T-helper 2 cell treated with Interferon-gamma antibody and Interleukin-4, amounts not matched to agents 5 μg/mL and 100 μg/mL, for 36 hours (primary cell): ENCODE measurements around the gene JAK1.
"Not testable (repeated sequence)": the region's sequence is repeated elsewhere in the genome, so short reads cannot be mapped to it uniquely, and the experiment has no call there.

Source experiments
- DNase-seq: peaks from one replicate; pipeline ENCODE4 v3.0.0; 2021; ENCODE audit warnings: low spot score
- H3K27ac Mint-ChIP-seq: one replicate; pipeline ENCODE4 v1.8.0; 2021; ENCODE audit warnings: mild to moderate bottlenecking, mixed read lengths
- H3K27me3 Mint-ChIP-seq: one replicate; pipeline ENCODE4 v1.8.0; 2021; ENCODE audit warnings: low read depth, mixed read lengths
- H3K36me3 Mint-ChIP-seq: one replicate; pipeline ENCODE4 v1.8.0; 2021; ENCODE audit warnings: low read depth, mixed read lengths
- H3K4me1 Mint-ChIP-seq: one replicate; pipeline ENCODE4 v1.8.0; 2021; ENCODE audit warnings: low read depth, mixed read lengths
- H3K4me3 Mint-ChIP-seq: one replicate; pipeline ENCODE4 v1.8.0; 2022; ENCODE audit warnings: mild to moderate bottlenecking, moderate library complexity, mixed read lengths
- H3K9me3 Mint-ChIP-seq: one replicate; pipeline ENCODE4 v1.8.0; 2021; ENCODE audit warnings: mixed read lengths

Gene JAK1

GRCh38 chr1:64933296-64934070, 32.9 kb downstream of the JAK1 start:
- H3K27ac Mint-ChIP-seq, result no peak overlapping the region
- H3K36me3 Mint-ChIP-seq, result peaks cover 31% of the 10 kb centered on the region
- no peaks in the 10 kb centered on the region for H3K27me3 Mint-ChIP-seq
- peaks cover 21% of the 10 kb centered on the region for H3K4me1 Mint-ChIP-seq
- H3K9me3 Mint-ChIP-seq, result peaks cover 16% of the 10 kb centered on the region
- DNase-seq, result no peak
- H3K4me3 Mint-ChIP-seq, result no peak overlapping the region

DNA sequence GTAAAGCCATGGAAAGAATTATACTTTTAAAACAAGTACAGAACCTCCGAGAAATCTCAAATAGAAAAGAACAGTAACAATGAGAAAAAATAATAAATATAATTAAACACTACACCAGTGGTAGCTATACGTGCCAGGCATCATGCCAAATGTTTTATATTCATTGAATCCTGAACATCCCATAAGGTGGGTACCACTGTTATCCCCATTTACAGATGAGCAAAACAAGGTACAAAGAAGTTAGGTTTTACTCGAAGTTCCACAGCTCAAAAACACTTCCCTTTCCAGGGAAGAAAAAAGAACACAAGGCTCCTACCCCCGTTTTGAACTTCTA, 33.4 kb downstream of the JAK1 start:
- Mint-ChIP-seq H3K27me3 (no peaks in the 10 kb centered on the region), H3K36me3 (peaks cover 27% of the 10 kb centered on the region), H3K9me3 (peaks cover 13% of the 10 kb centered on the region), H3K27ac (no peak overlapping the region), H3K4me1 (peaks cover 23% of the 10 kb centered on the region), H3K4me3 (no peak overlapping the region)
- DNase-seq, result no peak

DNA sequence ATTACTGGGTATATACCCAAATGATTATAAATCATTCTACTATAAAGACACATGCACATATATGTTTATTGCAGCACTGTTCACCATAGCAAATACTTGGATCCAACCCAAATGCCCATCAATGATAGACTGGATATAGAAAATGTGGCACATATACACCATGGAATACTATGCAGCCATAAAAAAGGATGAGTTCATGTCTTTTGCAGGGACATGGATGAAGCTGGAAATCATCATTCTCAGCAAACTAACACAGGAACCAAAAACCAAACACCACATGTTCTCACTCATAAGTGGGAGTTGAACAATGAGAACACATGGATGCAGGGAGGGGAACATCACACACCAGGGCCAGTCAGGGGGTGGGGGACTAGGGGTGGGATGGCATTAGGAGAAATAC, 35.7 kb downstream of the JAK1 start:
- Mint-ChIP-seq H3K9me3 (peaks cover 13% of the 10 kb centered on the region), H3K4me1 (peaks cover 29% of the 10 kb centered on the region), H3K36me3 (peaks cover 26% of the 10 kb centered on the region)
- H3K27ac Mint-ChIP-seq, H3K4me3 Mint-ChIP-seq, H3K27me3 Mint-ChIP-seq, DNase-seq: not testable (repeated sequence)

GRCh38 chr1:64929221-64929620, 37.1 kb downstream of the JAK1 start:
- peaks cover 24% of the 10 kb centered on the region for H3K36me3 Mint-ChIP-seq
- H3K27me3 Mint-ChIP-seq, result no peaks in the 10 kb centered on the region
- no peak overlapping the region for H3K4me3 Mint-ChIP-seq
- peaks cover 30% of the 10 kb centered on the region for H3K4me1 Mint-ChIP-seq
- no peak overlapping the region for H3K27ac Mint-ChIP-seq
- DNase-seq, result no peak
- peaks cover 13% of the 10 kb centered on the region for H3K9me3 Mint-ChIP-seq

DNA sequence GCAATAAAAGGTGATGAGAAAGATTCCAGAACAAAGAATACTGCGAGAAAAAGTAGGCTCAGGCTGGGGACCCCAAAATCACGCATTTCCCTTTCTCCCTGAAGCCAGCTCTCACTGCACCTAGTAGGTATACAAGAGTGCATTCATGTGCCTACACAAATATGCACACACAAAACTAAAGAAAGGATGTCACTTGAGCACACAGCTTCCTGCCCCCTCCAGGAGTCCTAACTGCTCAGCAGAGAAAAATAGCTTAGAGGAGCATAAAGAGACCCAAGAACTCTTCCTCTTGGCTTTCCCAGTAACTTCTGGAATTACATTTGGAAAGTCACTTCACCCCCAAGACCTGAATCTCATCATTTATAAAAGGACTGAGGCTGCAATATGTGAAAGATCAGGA, 38.0 kb downstream of the JAK1 start:
- Mint-ChIP-seq H3K4me1 (peaks cover 27% of the 10 kb centered on the region), H3K27ac (no peak overlapping the region), H3K4me3 (no peak overlapping the region), H3K9me3 (peaks cover 13% of the 10 kb centered on the region), H3K27me3 (no peaks in the 10 kb centered on the region), H3K36me3 (peaks cover 24% of the 10 kb centered on the region)
- no peak for DNase-seq

DNA sequence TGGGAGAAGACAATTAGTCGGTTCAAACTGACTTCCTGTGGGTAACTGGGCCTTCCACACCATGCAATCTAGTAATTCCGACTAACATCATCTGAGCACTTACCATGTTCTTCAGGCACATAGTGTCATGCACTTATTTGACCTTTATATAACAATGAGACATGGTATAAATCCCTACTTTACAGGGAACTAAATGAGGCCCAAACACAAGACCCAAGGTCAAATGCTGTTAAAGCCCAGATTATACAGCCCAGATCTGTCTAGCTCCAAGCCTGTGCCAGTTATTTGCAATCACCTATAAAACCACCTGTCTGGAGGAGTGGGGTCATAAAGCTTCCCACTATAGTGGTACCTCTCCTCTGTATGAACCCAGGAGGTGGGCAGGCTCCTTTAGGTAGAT, 40.8 kb downstream of the JAK1 start:
- Mint-ChIP-seq H3K27me3 (no peaks in the 10 kb centered on the region), H3K36me3 (peaks cover 20% of the 10 kb centered on the region), H3K9me3 (peaks cover 5% of the 10 kb centered on the region), H3K4me3 (no peak overlapping the region), H3K27ac (no peak overlapping the region), H3K4me1 (peaks cover 50% of the 10 kb centered on the region)
- no peak for DNase-seq

- H3K36me3 Mint-ChIP-seq, result peaks cover 12% of the 10 kb centered on the region
- peaks cover 44% of the 10 kb centered on the region for H3K4me1 Mint-ChIP-seq
- peak; percentile 49 for DNase-seq
- H3K27me3 Mint-ChIP-seq, result no peaks in the 10 kb centered on the region
- H3K4me3 Mint-ChIP-seq, result peak overlapping the region; percentile 9
- no peak overlapping the region for H3K27ac Mint-ChIP-seq
- no peaks in the 10 kb centered on the region for H3K9me3 Mint-ChIP-seq
Measured at GRCh38 chr1:64923294-64923718, 43.0 kb downstream of the JAK1 start.

DNA sequence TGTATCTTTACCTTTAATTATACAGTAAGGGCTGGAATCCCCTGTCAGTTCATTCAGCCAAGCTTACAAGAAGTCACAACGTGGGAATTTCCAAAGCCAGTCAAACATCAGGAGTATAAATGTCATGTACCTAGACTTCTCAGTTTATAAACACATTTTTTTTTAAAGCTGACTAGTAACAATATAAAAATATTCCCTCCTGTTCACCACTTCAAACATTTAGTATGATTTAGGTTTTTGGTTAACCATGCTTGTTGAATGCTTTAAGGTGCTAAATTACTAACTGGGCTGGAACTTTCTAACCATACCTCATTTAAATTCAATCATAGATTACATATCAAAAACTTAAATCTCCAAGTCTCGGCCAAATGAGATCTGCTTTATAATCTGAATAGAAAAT, 44.0 kb downstream of the JAK1 start:
- Mint-ChIP-seq H3K27ac (no peak overlapping the region), H3K9me3 (no peaks in the 10 kb centered on the region), H3K4me1 (peaks cover 50% of the 10 kb centered on the region), H3K27me3 (no peaks in the 10 kb centered on the region), H3K4me3 (peak overlapping the region; percentile 19), H3K36me3 (peaks cover 12% of the 10 kb centered on the region)
- DNase-seq, result peak; percentile 35

DNA sequence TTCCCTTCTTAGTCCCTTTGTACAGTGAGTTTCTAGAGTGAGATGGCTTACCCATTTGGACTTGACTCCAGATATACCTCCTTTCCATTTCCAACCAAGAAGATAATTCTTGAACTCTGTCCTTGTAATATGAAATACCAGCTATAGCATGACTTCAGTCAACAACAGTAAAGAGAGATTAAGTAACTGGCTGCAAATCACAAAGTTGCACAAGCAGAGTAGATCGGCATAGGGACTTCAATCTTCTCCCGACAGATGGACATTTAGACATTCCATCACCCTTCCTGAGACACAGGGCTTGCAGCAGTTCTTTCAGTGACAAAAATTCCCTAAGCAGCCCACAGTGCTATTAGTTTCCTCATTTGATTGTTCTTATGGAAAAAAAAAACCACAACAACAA, 44.6 kb downstream of the JAK1 start:
- DNase-seq, result no peak
- peaks cover 10% of the 10 kb centered on the region for H3K36me3 Mint-ChIP-seq
- no peak overlapping the region for H3K4me3 Mint-ChIP-seq
- H3K27ac Mint-ChIP-seq, result no peak overlapping the region
- H3K9me3 Mint-ChIP-seq, result no peaks in the 10 kb centered on the region
- H3K4me1 Mint-ChIP-seq, result peaks cover 54% of the 10 kb centered on the region
- no peaks in the 10 kb centered on the region for H3K27me3 Mint-ChIP-seq

DNA sequence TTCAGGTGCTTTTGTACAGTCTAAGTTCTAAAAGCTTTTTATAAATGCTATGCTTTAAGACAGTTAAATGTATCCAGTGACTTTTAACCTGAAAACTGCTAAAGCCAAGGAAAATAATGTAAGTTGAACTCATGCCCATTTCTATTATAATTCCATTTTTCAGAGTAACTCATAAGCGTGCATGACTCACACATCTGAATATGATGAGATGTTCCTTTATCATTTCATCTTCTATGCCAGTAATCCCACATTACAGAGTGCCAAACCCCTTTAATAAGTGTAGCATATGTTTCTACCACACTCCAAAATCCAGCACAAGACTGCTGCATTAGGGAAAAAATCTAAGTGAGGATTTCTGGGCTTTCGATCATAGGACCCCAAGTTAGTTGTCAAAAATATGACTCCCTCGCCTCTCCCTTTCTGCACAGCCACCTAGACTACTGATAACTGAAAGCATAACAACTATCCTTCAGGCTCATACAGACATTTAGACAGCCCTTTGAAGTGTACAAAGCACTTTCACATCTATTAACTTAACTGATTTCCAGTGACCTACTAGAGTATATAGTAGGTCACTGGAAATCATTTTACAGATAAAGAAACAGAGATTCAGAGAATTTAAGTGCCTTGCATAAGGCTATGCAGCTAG, 45.3 kb downstream of the JAK1 start:
- DNase-seq, result no peak
- no peaks in the 10 kb centered on the region for H3K9me3 Mint-ChIP-seq
- no peak overlapping the region for H3K4me3 Mint-ChIP-seq
- peaks cover 7% of the 10 kb centered on the region for H3K36me3 Mint-ChIP-seq
- no peaks in the 10 kb centered on the region for H3K27me3 Mint-ChIP-seq
- H3K27ac Mint-ChIP-seq, result no peak overlapping the region
- peaks cover 53% of the 10 kb centered on the region for H3K4me1 Mint-ChIP-seq

- not testable (repeated sequence) for H3K9me3 Mint-ChIP-seq, DNase-seq, H3K27me3 Mint-ChIP-seq, H3K4me3 Mint-ChIP-seq, H3K27ac Mint-ChIP-seq, H3K36me3 Mint-ChIP-seq
- peaks cover 49% of the 10 kb centered on the region for H3K4me1 Mint-ChIP-seq
Measured at GRCh38 chr1:64919120-64919519, 47.2 kb downstream of the JAK1 start.

DNA sequence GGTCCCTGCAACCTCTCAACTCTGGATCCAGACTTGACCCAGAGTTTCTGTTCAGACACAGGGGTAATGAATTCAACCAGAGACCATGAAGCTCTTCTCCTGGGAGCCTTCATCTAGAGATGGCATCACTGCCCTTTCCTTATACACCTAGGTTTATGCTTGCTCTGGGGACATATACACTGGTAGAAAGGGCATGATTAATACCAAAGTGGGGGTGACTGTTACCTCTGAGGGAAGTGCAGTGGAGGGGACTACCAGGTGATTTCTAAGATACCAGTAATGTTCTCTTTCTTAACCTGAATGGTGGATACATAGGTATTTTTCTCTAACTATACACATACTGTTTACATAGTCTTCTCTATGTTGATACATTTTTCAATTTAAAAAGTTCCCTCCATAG, 48.4 kb downstream of the JAK1 start:
- no peak overlapping the region for H3K27ac Mint-ChIP-seq

GRCh38 chr1:64917328-64917861, 49.0 kb downstream of the JAK1 start:
- Mint-ChIP-seq H3K4me1 (peaks cover 42% of the 10 kb centered on the region), H3K27ac (no peak overlapping the region), H3K4me3 (no peak overlapping the region), H3K27me3 (no peaks in the 10 kb centered on the region), H3K9me3 (no peaks in the 10 kb centered on the region), H3K36me3 (peaks cover 4% of the 10 kb centered on the region)
- DNase-seq, result no peak

More for the DNA sequence above, 48.4 kb downstream of the JAK1 start:
- H3K9me3 Mint-ChIP-seq, result no peaks in the 10 kb centered on the region
- H3K27me3 Mint-ChIP-seq, result no peaks in the 10 kb centered on the region
- peaks cover 4% of the 10 kb centered on the region for H3K36me3 Mint-ChIP-seq
- no peak for DNase-seq
- H3K4me1 Mint-ChIP-seq, result peaks cover 46% of the 10 kb centered on the region
- no peak overlapping the region for H3K4me3 Mint-ChIP-seq

- Mint-ChIP-seq H3K27ac (no peak overlapping the region), H3K36me3 (no peaks in the 10 kb centered on the region), H3K4me1 (peaks cover 29% of the 10 kb centered on the region), H3K9me3 (no peaks in the 10 kb centered on the region), H3K4me3 (no peak overlapping the region), H3K27me3 (no peaks in the 10 kb centered on the region)
- DNase-seq, result no peak
Measured at GRCh38 chr1:64915381-64916274, 50.7 kb downstream of the JAK1 start.
